HG02763 (cell line): ENCODE data around the gene ARL15.
"Not testable (repeated sequence)": the region's sequence is repeated elsewhere in the genome, so short reads cannot be mapped to it uniquely, and the experiment has no call there.

ENCODE experiments used
- ATAC-seq: cut with Tn5 transposase; IDR thresholded peaks from one replicate; pipeline ENCODE4 v1.9.1; 2021; ENCODE audit warnings: mild to moderate bottlenecking, moderate library complexity; ENCODE audit not compliant: unreplicated experiment

Gene ARL15

DNA sequence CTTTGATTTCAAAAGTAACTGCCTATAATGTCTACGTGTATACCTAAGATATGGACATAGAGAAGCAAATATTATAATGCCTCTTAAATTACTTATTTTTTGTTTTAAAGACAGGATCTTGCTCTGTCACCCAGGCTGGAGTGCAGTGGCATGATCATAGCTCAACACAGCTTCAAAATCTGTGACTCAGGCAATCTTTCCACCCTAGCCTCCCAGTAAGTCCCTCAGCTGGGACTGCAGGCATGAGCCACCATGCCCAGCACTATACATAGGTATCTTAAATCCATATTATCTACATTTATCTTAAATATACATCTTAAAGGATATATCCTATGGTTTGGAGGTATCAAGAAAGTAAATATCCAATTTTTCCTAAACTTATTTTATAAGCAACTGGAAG, 261.2 kb downstream of the ARL15 start:
- no peak for ATAC-seq

DNA sequence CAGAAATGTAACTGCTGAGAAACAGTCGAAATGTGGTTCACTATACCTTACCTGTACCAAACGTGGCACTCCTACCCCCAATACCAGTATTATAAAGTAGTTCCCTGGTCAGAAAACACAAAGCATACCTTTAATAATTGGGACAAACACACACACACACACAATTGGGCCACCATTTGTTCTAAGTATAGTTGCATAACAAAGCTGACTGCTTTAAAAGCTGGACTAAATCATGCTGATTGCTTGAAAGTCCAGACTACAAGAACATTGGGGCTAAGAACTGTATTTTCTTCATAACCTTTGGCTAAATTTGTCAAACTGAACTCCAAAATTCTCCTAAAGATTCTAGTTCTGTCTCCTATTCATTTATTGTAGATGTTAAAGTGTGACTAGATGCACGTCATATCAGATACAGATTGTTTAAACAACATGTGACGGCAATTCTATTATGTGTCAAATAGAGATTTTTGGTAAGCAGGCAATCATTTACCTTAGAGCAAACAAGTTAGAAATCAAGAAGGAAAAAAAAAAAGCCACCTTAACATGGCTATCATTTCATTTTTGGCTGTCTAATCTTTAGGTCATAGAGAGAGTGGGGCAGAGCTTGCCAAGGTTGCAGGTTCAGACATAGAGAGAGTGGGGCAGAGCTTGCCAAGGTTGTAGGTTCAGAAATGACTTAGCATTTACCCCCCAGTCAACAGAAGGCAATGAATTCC, 265.1 kb downstream of the ARL15 start:
- ATAC-seq: no peak

DNA sequence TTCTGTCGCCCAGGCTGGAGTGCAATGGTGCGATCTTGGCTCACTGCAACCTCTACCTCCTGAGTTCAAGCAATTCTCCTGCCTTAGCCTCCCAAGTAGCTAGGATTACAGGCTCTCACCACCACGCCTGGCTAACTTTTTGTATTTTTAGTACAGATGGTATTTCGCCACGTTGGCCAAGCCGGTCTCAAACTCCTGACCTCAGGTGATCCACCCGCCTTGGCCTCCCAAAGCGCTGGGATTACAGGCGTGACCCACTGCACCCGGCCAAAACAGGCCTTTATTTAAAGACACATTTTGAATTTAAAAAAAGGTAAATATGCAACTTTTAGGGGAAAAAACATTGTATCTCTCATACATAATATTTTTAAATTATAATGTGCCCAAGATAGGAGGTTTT, 266.1 kb downstream of the ARL15 start:
- ATAC-seq: not testable (repeated sequence)

DNA sequence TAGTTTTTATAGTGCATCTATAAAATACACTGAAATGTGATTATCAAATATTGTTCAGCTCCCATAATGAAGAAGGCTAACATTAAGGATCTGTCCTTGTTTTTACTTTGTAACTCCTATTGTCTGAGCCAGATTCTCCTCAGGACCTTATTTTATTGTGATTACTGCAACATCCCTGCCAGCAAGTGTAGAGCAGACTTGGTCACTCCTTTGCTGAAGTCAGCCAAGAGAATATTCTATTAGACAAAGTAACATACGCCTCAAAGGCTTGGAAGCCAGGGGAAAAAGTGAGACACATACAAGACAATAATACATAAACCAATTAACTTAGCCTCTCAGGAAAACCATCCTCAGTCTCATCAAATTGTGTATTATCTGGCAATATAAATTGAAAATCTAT, 269.6 kb downstream of the ARL15 start:
- ATAC-seq: no peak

DNA sequence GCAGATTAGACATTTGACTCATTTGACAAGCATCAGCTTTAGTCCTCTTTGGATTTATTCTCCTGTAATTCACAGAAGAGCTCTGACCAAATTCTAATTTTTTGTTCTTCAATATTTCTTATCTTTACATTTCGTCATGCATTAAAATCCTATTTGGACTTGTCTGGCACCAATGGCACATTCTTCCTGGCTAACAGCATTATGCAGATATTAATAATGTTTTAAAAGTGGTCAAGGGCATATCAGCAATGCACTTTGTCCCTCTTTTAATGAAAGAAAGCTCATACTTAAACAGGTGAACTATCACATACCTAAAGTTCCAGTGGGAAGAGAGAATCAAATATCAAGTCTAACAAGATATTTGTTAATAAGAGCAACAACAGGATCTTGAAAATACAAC, 270.4 kb downstream of the ARL15 start:
- no peak for ATAC-seq

DNA sequence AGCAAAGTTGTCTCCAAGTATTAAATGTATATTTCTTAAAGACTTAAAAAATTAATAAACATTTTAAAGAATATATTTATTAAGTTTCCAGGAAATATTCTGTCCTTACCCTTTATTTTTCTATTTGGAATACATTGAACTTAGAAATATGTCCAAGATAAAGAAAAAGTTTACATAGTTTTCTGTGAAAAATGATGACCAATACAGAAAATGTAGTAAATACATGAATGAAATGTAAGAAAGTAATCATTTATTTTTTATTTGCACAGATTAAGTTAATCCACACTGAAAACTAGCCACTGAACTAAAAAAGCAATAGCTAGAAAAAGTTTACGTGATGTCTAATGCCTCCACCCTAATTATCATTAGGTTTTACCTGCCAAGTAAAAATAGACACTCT, 273.2 kb downstream of the ARL15 start:
- ATAC-seq: no peak

DNA sequence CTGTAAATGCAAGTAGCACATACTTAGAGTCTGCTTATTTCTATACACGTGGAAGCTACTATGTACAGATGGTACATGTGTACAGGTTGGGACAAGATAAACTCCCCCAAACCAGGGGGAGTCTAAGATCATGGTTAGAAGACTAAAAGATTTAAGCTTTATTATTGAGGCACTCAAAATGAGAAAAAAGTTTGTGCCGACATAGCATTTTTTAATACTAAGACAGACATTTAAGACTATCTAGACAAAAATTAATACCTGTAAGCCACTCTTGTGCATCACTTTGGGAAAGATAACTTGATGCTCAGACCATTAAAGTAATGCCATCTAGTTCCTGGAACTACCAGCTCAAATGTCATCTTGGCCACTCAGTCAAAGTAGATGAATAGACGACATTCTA, 279.4 kb downstream of the ARL15 start:
- no peak for ATAC-seq

DNA sequence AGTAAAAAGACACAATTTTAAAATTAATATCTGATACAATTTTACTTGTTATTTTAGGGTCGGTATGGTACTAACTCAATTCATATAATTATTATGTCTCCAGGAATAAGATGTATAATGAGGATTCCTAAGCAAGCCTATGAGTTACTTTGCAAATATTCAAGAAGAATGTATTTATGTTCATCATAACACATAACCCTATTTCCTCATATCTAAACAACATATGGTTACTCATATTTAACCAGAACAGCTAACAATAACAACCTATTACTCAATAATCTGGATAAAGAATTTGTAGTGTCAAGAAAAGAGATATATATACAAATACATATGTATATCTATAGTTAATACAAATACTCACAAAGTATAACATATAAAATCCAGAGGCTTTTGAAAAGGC, 285.9 kb downstream of the ARL15 start:
- ATAC-seq: no peak

DNA sequence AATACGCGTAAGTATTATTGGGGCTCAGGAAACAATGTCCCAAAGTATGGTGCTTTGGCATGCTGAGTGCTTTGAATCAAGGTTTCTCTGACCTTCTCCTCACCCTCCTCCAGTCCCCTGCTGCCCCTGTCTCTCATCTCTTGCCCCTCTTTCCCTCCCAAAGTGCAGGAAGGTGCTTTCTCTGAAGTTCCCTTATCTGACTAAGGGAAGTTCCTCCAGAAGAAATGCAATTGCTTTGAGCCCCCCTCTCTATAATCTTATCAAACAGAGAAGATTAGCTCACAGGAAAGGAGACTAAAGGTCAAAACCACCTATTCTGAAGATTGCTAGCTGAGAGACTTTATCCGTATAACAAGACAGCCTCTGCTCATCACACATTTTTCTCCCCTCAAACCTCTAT, 288.1 kb downstream of the ARL15 start:
- ATAC-seq: no peak

DNA sequence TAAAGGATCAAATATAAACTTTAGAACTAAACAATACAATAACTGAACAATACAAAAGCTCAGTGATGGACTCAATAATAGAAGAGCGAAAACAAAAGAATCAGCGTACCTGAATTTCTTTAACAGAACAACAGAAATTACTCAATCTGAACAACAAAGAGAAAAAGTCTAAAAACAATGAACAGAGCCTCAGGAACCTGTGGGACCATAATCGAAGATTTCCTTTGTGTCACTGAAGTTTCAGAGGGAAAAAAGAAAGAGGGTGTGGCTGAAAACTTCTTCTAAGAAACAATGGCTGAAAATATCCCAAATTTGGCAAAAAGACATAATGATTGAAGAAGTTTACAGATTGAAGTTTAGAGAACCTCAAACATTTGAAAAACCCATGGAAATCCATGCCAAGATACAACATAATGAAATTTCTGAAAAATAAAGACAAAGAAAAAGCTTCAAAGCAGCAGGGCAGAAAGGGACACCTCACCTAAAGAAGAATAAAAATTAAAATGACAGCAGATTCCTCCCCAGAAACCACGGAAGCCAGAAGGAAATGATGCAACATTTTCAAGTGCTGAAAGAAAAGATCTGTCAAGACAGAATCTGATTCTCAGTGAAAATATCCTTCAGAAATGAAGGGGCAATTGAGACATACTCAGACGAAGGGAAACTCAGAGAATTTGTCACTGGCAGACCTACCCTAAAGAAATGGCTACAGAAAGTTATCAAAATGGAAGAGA, 288.8 kb downstream of the ARL15 start:
- ATAC-seq: no peak

DNA sequence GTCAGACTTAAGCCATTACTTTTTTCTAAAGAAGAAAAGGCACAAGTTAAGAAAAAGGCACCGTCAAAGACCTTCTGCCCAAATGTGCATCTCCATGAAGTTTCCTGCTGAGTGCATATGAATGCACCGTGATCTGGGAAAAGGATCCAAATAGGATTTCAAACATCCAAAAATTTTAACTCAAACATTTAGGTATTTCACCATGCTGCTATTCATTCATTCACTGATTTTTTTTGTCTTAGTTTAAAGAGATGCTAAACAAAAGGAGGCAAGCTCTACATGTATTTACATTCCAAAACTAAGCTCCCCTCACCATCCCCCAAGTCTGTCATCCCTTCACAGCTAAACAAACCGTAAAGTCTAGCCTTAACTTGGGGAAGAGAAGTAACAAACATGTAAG, 291.9 kb downstream of the ARL15 start:
- ATAC-seq: no peak

DNA sequence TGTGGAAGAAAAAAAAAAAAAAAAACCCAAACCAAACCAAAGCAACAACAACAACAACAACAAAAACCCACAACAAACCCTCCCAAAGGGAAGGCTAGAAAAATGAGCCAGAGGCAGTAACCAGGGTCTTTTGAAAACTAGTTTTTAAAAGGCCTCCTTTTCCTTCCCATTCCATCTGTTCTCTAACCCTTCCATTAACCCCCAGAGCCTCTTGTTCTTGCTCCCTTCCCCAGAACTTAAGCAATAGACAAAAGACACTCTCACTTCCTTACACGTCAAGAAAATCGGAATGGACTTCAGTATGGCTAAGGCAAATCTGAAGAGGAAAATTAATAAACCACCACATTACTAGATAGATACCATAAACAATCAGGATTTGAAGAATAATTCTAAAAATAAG, 292.8 kb downstream of the ARL15 start:
- ATAC-seq: no peak

DNA sequence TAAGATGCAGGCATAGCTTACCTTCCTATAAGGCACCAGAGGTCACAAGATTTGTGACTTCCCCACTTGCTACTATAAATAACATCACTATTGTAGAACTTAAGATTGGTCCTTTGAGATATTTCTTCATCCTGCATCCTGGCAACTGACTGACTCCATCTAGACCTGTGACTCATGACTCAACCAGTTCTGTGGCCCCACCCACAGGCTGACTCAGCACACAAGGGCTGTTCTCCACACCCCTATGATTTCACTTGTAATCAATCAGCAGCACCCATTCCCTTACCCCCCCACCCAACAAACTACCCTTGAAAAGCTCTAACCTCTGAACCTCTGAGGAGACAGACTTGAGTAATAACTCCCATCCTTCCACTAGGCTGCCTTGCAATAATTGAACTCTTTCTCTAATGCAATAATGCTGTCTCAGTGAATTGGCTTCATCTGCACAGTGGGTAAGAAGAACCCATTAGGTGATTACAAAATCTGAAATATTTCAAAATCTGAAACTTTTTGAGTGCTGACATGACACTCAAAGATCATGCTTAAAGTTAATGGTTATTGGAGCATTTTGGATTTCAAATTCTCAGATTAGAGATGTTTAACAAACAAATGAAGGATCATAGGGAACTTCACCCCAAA, 296.7 kb downstream of the ARL15 start:
- no peak for ATAC-seq

DNA sequence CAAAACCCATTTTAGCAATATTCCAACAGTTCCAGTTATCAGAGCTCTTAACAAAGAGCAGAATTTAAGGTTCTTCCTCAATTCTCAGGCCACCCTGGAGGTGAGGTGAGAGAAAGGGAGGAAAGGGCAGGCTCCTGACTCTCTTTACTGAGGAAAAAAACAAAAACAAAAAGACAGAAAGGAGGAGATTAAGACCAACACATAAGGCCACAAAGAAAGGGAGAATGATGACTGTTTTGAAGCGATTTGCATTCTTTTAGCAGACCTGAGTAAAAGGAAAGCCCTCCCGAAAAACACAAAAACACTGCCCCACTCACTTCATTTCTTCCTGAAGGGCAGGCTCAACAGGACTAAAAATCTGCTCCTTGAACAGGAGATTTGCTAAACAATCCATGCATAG, 300.5 kb downstream of the ARL15 start:
- ATAC-seq: no peak

DNA sequence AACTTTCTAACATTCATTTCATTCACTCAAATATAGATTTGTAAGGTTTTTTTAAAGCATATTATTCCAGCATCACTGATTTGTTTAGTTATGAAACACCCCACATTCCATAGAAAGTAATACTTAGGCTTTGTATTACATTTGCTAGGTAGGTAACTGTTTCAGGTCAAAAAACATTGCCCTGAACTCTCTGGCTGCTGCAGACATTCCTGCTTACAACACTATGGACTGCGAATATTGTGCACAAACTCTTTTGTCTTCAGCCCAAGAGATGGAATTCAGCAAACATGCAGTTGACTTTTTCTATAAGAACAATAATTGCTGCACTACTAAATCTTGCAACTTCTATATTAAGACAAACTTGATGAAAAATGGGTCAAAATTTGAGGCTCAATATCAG, 301.0 kb downstream of the ARL15 start:
- ATAC-seq: no peak

DNA sequence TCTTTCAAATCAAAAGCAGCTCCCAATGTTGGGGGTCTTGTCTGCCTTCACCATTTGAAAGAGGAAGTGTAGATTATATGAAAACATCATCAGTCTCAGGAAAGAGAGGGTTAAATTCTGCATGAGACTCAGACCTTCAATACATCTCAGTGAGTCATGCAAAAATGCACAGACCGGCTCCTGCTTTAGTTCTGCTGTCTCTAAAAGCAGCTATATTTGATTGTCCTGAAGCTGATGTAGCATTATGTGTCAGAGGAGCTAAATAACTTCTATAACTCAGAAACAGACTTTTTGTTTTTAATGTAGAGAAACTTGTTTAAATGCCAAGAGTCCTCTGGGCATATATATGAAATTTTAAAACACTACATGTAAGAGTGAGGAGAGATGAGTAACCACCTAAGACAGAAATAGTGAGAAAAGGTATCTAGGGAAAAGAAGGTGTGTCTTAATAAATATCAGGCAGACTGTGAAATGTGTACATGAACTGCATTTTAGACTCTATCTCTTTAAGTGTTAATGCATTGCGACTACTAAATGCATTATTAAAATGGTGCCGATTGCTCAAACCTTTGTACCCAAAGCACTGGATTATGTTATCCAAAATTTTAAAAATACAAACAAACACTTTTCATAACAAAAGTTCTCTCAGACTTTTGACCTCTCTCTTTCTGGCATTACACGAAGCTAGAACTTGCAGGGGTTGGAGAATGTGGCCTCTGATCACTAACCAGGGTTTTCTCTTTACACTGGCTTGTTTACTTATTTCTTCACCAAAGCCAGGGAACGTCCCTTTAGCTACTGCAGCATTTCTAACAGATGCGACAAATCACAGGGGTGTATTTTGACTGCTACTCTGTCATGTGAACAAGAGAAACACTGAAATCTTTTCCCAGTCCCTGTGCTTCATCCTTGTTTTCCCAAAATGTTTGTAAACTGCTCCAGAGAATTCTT, 302.3 kb downstream of the ARL15 start:
- ATAC-seq: no peak

DNA sequence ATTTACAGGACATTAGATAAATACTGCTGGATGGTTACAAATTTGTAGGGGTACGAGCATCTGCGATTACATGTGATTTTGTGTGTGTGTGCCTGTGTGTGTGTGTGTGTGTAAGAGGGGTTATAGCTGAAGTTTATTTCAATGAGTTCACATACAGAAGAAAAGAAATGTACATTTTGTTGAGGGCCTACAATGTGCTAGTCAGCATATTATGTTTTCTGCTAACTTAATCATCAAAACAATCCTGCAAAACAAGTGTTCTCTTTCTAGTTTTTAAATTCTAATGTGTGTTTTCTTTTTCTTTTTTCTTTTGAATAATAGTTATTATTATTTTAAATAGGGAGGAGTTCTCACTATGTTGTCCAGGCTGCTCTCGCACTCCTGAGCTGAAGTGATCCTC, 305.7 kb downstream of the ARL15 start:
- ATAC-seq: no peak

DNA sequence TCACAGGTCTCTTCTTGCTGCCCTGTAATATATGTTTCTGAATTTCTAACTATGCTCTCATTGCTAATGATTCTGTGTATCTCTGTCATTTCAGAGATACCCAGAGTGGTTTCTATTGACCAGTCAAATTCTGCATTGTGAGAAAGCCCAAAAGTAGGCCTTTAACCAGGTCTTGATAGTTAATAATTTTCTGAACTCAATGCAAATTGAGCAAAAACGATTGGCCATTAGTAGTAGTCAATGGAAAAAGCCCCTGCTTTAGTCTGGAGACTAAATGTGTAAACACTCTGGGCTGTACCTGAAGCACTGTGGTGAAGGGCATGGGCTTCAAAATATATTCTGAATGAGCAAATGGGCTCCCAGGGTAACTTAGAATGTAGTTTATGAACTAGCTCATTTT, 307.6 kb downstream of the ARL15 start:
- peak; percentile 51 for ATAC-seq

DNA sequence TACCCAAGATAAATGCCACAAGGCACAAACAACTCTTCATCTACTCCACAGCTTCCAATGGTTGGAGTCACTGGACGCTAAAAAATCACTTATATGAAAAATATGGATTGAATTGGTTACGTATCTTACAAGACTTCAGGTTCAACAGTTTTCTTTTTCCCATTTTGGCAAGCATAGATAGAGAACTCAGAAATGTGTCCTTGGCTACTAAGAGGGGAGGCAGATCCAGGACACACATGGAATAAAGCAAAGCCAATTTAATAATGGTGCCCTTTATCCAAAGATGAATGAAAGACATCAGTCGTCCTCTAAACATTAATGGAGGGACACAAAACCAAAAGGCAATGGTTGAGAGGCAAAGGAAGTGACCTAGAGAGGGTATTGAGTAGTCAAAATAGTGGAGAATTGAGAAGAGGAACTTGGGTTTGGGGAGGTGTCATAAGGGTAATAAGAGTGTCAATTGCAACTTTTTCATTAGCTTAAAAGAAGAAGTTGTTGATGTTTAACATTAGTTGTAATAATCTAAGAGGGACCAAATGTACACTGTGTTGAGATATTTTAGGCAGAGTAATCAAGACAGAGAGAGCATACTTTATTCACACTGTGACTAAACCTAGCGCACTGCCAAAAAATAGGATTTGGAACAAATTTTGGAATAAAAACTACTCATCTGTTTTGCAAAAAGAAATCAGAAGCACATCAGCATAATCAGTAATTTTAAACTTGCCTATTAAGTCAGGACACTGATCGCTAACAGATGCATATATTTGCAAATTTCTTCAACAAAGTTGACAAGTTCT, 308.2 kb downstream of the ARL15 start:
- no peak for ATAC-seq

DNA sequence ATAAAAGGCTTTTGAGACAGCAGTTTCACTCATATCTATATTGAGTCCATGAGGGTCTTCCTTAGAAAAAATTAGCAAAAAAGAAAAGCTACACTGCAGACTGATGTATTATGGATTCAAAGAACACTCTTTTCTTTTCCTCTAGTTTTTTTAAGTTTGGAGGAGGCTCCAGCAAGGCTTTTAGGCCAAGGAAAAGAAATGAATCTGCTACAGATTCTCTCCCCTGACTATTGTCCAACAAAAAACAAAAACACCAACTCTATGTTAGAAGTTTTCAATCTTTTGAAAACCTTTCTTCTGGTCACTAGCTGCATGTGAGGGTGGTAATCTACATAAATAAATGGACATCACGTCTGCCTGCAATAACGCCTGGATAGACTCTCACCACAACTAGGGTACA, 310.4 kb downstream of the ARL15 start:
- no peak for ATAC-seq
